ENCODE results near the gene NMS. TPM values are rescaled to one million over a fixed set of nuclear protein-coding genes. Genes with fewer than 3 reads are reported as not detected.
A peak's percentile ranks its signal among the peaks of the same experiment; 100 is the strongest.

The NMS gene, protein sequence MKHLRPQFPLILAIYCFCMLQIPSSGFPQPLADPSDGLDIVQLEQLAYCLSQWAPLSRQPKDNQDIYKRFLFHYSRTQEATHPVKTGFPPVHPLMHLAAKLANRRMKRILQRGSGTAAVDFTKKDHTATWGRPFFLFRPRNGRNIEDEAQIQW
- total RNA-seq (not detected), polyA plus RNA-seq (under 1 TPM in 1 of 3 donors, not detected in 2; 0.17 TPM)
- long read RNA-seq, donor 1, result 0 reads
- long read RNA-seq, donor 2, result 0 reads

DNA sequence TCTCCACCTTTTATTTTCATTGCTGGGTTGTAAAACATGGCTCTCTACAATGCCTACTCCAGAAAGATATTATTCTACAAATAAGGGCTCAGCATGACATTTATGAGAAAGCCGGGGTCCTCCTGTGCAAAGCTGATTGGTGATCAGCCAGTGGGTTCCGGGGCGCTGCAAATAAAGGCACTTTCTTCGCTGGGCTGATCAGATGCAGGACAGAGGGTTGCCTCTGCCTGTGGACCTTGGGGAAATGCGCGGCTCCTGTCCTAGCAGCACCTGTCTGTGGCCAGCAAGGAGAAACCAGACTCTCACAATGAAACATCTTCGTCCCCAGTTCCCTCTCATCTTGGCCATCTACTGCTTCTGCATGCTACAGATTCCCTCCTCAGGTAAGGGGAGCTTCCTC lies at the start of gene NMS:
NMS (plus strand) TSS at position 301 of the 400 bp plus-strand sequence; CDS start at position 308, 7 bp downstream.
- Histone ChIP-seq H3K27me3 (ENCODE audit: insufficient read depth in 3 of 3, low read length in 2 of 3) (peaks cover 0 to 5% (median 2%) of the 10 kb centered on the region in 3 donors), H3K4me3 (no peak within 1 kb of the TSS), H3K9me3 (no peaks in the 10 kb centered on the region), H3K4me1 (no peaks in the 10 kb centered on the region), H3K27ac (no peak within 1 kb of the TSS), H3K36me3 (ENCODE audit: insufficient read depth in 1 of 2, low read depth in 1 of 2) (no peaks in the 10 kb centered on the region)
- intact Hi-C loops (cut with DNase I), result no loop called here
- DNase-seq, result no peak
- WGBS, 3 donors, result 77 to 89% (median 85%) methylated on average over 7 of the region's 7 CpGs
- TF ChIP-seq, protein P1, sequence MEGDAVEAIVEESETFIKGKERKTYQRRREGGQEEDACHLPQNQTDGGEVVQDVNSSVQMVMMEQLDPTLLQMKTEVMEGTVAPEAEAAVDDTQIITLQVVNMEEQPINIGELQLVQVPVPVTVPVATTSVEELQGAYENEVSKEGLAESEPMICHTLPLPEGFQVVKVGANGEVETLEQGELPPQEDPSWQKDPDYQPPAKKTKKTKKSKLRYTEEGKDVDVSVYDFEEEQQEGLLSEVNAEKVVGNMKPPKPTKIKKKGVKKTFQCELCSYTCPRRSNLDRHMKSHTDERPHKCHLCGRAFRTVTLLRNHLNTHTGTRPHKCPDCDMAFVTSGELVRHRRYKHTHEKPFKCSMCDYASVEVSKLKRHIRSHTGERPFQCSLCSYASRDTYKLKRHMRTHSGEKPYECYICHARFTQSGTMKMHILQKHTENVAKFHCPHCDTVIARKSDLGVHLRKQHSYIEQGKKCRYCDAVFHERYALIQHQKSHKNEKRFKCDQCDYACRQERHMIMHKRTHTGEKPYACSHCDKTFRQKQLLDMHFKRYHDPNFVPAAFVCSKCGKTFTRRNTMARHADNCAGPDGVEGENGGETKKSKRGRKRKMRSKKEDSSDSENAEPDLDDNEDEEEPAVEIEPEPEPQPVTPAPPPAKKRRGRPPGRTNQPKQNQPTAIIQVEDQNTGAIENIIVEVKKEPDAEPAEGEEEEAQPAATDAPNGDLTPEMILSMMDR (IDR thresholded peaks at IDR 0.05), result no peak
- ATAC-seq, result no peak

DNA sequence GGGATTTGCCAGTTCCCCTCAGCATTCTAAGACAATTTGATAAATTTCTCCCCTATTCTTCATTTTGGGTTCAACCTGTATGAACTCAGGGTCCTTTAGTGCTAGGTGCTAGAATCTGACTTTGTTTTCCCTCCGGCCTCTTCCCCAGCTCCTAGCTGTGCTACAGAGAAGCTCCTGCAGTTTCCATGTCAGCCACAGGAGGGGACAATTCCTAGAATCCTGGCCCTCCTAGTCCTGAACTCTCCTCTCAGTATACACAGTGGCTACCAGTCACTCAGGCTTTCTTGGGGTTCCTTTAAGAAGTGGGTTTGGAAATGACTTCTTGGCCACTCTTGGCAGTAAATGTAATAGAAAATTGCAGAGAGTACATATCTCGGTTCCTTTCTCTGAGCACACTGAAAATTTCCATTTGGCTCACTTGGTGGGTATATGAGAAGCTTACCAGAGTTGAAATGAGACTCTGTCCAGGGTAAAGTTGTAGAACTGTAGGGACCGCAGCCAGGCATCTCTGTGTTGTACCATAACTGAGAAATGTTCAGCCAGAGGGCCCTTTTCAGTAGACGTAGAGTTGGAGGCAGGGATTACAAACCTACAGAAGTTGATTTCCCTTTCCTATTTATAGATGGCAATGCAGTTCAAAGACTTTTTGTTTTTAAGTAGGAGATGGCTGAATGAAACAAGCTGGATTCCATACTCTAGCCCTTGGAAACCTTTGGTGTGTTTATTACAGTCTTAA lies 47.8 kb upstream of the NMS start:
- H3K9me3 ChIP-seq, result no peaks in the 10 kb centered on the region
- WGBS, 3 donors, result 78 to 85% (median 80%) methylated on average over 4 of the region's 4 CpGs
- no peak overlapping the region for H3K27ac ChIP-seq
- intact Hi-C loops (cut with DNase I), result loop anchor here (5.0 to 10.0 kb wide), 2 partner anchors 140 to 142 kb away; partner anchors contain the start of gene PDCL3 (in 2 of the 2)
- TF ChIP-seq, protein P1 (IDR thresholded peaks at IDR 0.05), result peak; percentile 28
- H3K27me3 ChIP-seq (ENCODE audit: insufficient read depth in 3 of 3, low read length in 2 of 3), result no peaks in the 10 kb centered on the region
- no peak for ATAC-seq
- H3K4me1 ChIP-seq, result no peaks in the 10 kb centered on the region
- DNase-seq, result no peak
- no peak overlapping the region for H3K4me3 ChIP-seq
- H3K36me3 ChIP-seq (ENCODE audit: insufficient read depth in 1 of 2, low read depth in 1 of 2), result no peaks in the 10 kb centered on the region

DNA sequence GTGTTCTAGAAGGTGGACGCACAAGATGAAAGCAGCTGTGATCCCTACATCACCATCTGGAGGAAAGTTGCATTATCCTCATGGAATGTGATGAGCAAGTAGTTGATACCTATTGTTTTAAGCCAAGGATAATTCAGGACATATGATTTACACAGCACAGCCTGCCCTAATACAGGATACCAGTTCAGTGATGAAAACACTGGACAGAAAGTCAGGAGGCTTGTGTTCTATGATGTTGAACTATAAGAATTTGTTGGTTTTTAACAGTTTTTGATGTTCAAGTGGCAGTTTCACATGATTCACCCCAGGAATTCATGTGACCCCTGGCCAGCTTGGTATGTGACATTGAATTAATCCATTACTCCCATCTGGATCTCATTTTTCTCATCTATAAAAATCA lies 46.7 kb upstream of the NMS start:
- intact Hi-C loops (cut with DNase I), result loop anchor here (5.0 to 10.0 kb wide), 2 partner anchors 139 to 141 kb away; partner anchors contain the start of gene PDCL3 (in 2 of the 2)
- ATAC-seq, result no peak
- WGBS, 3 donors, result 73 to 88% (median 79%) methylated on average over 1 of the region's 1 CpG

DNA sequence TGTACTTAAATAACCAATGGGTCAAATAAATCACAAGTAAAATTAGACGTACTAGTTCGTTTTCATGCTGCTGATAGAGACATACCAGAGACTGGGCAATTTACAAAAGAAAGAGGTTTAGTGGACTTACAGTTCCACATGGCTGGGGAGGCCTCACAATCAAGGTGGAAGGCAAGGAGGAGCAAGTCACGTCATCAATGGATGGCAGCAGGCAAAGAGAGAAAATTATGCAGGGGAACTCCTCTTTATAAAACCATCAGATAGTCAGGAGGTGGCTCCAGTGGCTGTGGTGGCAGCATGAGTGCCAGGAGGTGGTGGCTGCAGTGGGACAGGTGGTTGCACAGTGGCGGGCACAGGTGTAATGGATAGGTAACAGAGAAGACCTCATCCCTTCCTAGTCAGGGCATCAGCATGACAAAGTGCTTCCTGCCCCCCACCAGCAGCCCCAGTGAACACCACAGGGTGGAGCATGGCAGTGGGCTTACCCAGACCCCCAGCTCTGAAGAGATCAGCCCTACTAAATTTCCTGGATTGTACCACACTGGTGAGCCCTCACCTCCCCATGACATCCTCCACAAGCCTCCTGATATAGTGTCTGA lies 45.9 kb upstream of the NMS start:
- Histone ChIP-seq H3K36me3 (ENCODE audit: insufficient read depth in 1 of 2, low read depth in 1 of 2) (no peaks in the 10 kb centered on the region), H3K4me1 (no peaks in the 10 kb centered on the region), H3K4me3 (no peak overlapping the region), H3K27me3 (ENCODE audit: insufficient read depth in 3 of 3, low read length in 2 of 3) (no peaks in the 10 kb centered on the region), H3K9me3 (no peaks in the 10 kb centered on the region), H3K27ac (no peak overlapping the region)
- intact Hi-C loops (cut with DNase I), result loop anchor here (5.0 to 10.0 kb wide), 2 partner anchors 138 to 140 kb away; partner anchors contain the start of gene PDCL3 (in 2 of the 2)
- 87 to 88% (median 87%) methylated on average over 4 of the region's 4 CpGs for WGBS, 3 donors
- no peak for DNase-seq
- TF ChIP-seq, protein P1 (IDR thresholded peaks at IDR 0.05), result no peak
- ATAC-seq, result no peak

More for the DNA sequence above, 46.7 kb upstream of the NMS start:
- Histone ChIP-seq H3K36me3 (ENCODE audit: insufficient read depth in 1 of 2, low read depth in 1 of 2) (no peaks in the 10 kb centered on the region), H3K9me3 (no peaks in the 10 kb centered on the region), H3K4me3 (no peak overlapping the region), H3K27me3 (ENCODE audit: insufficient read depth in 3 of 3, low read length in 2 of 3) (no peaks in the 10 kb centered on the region), H3K27ac (no peak overlapping the region), H3K4me1 (no peaks in the 10 kb centered on the region)
- TF ChIP-seq, protein P1 (IDR thresholded peaks at IDR 0.05), result no peak
- DNase-seq, result no peak

Measured in psoas muscle (tissue), 8 donors.